Measurements from ENCODE around the gene H2BK1. TPM values are rescaled to one million over a fixed set of nuclear protein-coding genes. Genes with fewer than 3 reads are reported as not detected.

H2BK1 gene
- total RNA-seq, 1 experiment from 2014 or later, result not detected

- DNase-seq, result no peak
- H3K4me1 ChIP-seq (replicated peaks; ENCODE audit: insufficient read depth), result no peaks in the 10 kb centered on the region
- POLR2A ChIA-PET (ENCODE audit: unreplicated experiment), result no interaction called here
- H3K4me3 ChIP-seq, result no peak overlapping the region
- no peak overlapping the region for H2AFZ ChIP-seq
- no peaks in the 10 kb centered on the region for H3K36me3 ChIP-seq (ENCODE audit: low read depth)
- H3K9me2 ChIP-seq (ENCODE audit: insufficient read depth), result no peaks in the 10 kb centered on the region
- no peak for TF ChIP-seq EZH2 (IDR thresholded peaks at IDR 0.05; ENCODE audit: low read depth)
- TF ChIP-seq, protein P1, sequence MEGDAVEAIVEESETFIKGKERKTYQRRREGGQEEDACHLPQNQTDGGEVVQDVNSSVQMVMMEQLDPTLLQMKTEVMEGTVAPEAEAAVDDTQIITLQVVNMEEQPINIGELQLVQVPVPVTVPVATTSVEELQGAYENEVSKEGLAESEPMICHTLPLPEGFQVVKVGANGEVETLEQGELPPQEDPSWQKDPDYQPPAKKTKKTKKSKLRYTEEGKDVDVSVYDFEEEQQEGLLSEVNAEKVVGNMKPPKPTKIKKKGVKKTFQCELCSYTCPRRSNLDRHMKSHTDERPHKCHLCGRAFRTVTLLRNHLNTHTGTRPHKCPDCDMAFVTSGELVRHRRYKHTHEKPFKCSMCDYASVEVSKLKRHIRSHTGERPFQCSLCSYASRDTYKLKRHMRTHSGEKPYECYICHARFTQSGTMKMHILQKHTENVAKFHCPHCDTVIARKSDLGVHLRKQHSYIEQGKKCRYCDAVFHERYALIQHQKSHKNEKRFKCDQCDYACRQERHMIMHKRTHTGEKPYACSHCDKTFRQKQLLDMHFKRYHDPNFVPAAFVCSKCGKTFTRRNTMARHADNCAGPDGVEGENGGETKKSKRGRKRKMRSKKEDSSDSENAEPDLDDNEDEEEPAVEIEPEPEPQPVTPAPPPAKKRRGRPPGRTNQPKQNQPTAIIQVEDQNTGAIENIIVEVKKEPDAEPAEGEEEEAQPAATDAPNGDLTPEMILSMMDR (conservative IDR thresholded peaks at IDR 0.05), result no peak
- BruUV-seq (replicated peaks), result no TSS peak
- H3K27ac ChIP-seq, result no peak overlapping the region
- intact Hi-C loops (cut with micrococcal nuclease; ENCODE audit: unreplicated experiment), result no loop called here
- H3K4me2 ChIP-seq, result no peak overlapping the region
- H3F3A ChIP-seq (ENCODE audit: insufficient read depth, low read depth), result no peaks in the 10 kb centered on the region
- CTCF ChIA-PET, result no interaction called here
- no peaks in the 10 kb centered on the region for H3K79me2 ChIP-seq (ENCODE audit: low read depth)
- H4K20me1 ChIP-seq (ENCODE audit: insufficient read depth), result no peaks in the 10 kb centered on the region
- no peaks in the 10 kb centered on the region for H3K9me3 ChIP-seq (ENCODE audit: insufficient read depth, low read depth)
- H3K27me3 ChIP-seq (ENCODE audit: insufficient read depth, low read depth), result peaks cover 100% of the 10 kb centered on the region
Observed at GRCh38 chr7:151194188-151194587, 16.1 kb downstream of the H2BK1 start.

DNA sequence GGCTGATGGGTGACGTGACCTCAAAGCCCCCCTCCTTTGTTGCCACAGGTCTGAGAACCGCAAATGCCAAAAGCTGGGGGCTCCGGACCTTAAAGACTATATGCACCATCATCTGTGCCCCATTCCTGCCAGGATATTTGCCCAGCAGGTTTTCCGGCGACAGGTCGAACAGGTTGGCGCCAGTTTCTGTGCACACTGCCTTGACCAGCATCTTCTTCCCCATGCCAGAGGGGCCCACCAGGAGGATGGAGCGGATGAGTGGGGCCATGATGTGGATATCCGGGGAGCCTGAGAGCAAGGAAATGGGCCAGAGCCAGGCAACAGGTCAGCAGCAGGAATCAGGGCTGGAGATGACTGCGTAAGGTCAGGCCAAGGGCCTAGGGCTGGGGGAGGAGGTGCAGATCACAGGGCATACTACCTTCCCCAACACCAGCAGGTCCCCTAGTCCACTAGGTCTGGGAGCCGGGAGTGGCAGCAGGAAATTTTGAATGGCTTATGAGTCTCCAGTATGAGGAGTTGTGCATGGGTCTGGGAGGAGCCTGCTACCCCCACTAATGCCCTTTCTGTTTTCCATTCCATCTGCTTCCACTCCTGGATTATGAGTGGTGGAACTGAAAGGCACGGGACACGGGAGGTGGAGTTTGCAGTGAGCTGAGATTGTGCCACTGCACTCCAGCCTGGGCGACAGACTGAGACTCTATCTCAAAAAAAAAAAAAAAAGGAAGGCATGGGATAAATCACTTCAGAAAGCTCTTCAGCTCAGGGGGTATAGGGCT, 16.9 kb downstream of the H2BK1 start:
- no peak for DNase-seq
- Histone ChIP-seq H3K9me3 (ENCODE audit: insufficient read depth, low read depth) (no peaks in the 10 kb centered on the region), H3F3A (ENCODE audit: insufficient read depth, low read depth) (no peaks in the 10 kb centered on the region), H2AFZ (no peak overlapping the region), H3K4me2 (no peak overlapping the region), H3K79me2 (ENCODE audit: low read depth) (no peaks in the 10 kb centered on the region), H3K27me3 (ENCODE audit: insufficient read depth, low read depth) (peaks cover 100% of the 10 kb centered on the region), H4K20me1 (ENCODE audit: insufficient read depth) (no peaks in the 10 kb centered on the region), H3K27ac (no peak overlapping the region), H3K4me1 (replicated peaks; ENCODE audit: insufficient read depth) (no peaks in the 10 kb centered on the region), H3K9me2 (ENCODE audit: insufficient read depth) (no peaks in the 10 kb centered on the region), H3K36me3 (ENCODE audit: low read depth) (no peaks in the 10 kb centered on the region), H3K4me3 (no peak overlapping the region)
- ChIA-PET CTCF (no interaction called here), POLR2A (ENCODE audit: unreplicated experiment) (interaction anchor here (0.6 kb wide), 1 partner anchor 36 kb away, joined by 8 read pairs; no protein-coding TSS in a partner anchor)
- TF ChIP-seq, protein P1 (conservative IDR thresholded peaks at IDR 0.05), result no peak
- no peak for TF ChIP-seq EZH2 (IDR thresholded peaks at IDR 0.05; ENCODE audit: low read depth)
- BruUV-seq (replicated peaks), result no TSS peak
- intact Hi-C loops (cut with micrococcal nuclease; ENCODE audit: unreplicated experiment), result no loop called here

DNA sequence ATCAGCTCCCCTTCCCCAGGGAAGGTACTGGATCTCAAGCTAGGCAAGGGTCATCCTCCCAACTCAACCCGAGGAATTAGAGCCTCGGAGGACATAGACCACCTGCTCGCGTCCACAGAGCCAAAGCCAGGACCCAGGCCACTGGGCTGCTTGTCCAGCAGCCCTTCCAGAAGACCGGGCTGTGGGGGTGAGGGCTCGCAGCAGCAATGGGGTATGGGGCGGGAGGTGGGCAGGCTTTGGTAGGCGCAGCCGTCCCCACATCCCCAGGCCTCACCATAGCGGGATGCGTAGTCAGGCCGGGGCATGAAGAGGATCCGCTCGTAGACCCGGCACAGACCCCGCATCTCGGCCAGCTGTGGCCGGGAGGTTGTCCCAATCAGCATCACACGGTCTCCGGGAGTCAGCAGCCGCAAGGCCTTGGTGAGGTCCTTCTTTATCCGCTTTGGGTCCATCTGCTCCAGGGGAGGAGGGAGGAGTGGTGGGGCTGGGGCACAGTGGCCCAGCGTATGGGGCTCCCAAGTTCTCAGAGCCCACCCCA, 18.2 kb downstream of the H2BK1 start:
- Histone ChIP-seq H3K4me2 (no peak overlapping the region), H3K36me3 (ENCODE audit: low read depth) (no peaks in the 10 kb centered on the region), H3K27me3 (ENCODE audit: insufficient read depth, low read depth) (peaks cover 100% of the 10 kb centered on the region), H3K9me3 (ENCODE audit: insufficient read depth, low read depth) (no peaks in the 10 kb centered on the region), H3K27ac (no peak overlapping the region), H2AFZ (no peak overlapping the region), H3K9me2 (ENCODE audit: insufficient read depth) (no peaks in the 10 kb centered on the region), H4K20me1 (ENCODE audit: insufficient read depth) (no peaks in the 10 kb centered on the region), H3K79me2 (ENCODE audit: low read depth) (no peaks in the 10 kb centered on the region), H3F3A (ENCODE audit: insufficient read depth, low read depth) (no peaks in the 10 kb centered on the region), H3K4me3 (no peak overlapping the region), H3K4me1 (replicated peaks; ENCODE audit: insufficient read depth) (no peaks in the 10 kb centered on the region)
- no peak for TF ChIP-seq EZH2 (IDR thresholded peaks at IDR 0.05; ENCODE audit: low read depth)
- TF ChIP-seq, protein P1 (conservative IDR thresholded peaks at IDR 0.05), result no peak
- no peak for DNase-seq
- ChIA-PET POLR2A (ENCODE audit: unreplicated experiment) (no interaction called here), CTCF (no interaction called here)
- BruUV-seq (replicated peaks), result no TSS peak
- intact Hi-C loops (cut with micrococcal nuclease; ENCODE audit: unreplicated experiment), result no loop called here
